CD4-positive, alpha-beta memory T cell (primary cell): ENCODE results near the gene SIPA1L3. TPM values are rescaled to one million over a fixed set of nuclear protein-coding genes. Genes with fewer than 3 reads are reported as not detected.
"Not testable (repeated sequence)": the region's sequence is repeated elsewhere in the genome, so short reads cannot be mapped to it uniquely, and the experiment has no call there.

ENCODE experiments used
- CTCF ChIA-PET: fragments of 350-600 bp; sonication (Branson Sonifier 250); formaldehyde crosslinking; loops from one replicate; lab custom pipeline; 2021; ENCODE audit warnings: inconsistent platforms; ENCODE audit not compliant: partially characterized antibody; lab: Charles Lee
- POLR2A ChIA-PET: fragments of 350-600 bp; sonication (Branson Sonifier 250); formaldehyde crosslinking; loops from one replicate; lab custom pipeline; 2021; ENCODE audit not compliant: partially characterized antibody; lab: Charles Lee
- DNase-seq, 5 donors: peaks; one replicate each; pipeline versions ENCODE4 v3.0.0 to v3.0.0-alpha.2; 2020 to 2022; ENCODE audit warnings: mixed read lengths in 1 of 5
- H3K27ac ChIP-seq: one replicate; pipeline ENCODE4 v1.7.0; 2013; ENCODE audit warnings: low read depth, low read length
- H3K27me3 ChIP-seq: 2 replicates; pipeline ENCODE4 v1.7.0; 2013; ENCODE audit warnings: mild to moderate bottlenecking, low read length, moderate library complexity; ENCODE audit not compliant: insufficient read depth
- H3K36me3 ChIP-seq: 2 replicates; pipeline ENCODE4 v1.7.0; 2013; ENCODE audit warnings: mild to moderate bottlenecking, low read length, moderate library complexity; ENCODE audit not compliant: insufficient read depth
- H3K4me1 ChIP-seq: 2 replicates; pipeline ENCODE4 v1.7.0; 2013; ENCODE audit warnings: mild to moderate bottlenecking, low read length, moderate library complexity; ENCODE audit not compliant: insufficient read depth
- H3K4me3 ChIP-seq, 2 donors: one replicate each; pipeline ENCODE4 v1.7.0; 2013; ENCODE audit warnings: low read length in 2 of 2, mild to moderate bottlenecking in 1 of 2
- H3K9me3 ChIP-seq, 2 donors: one replicate each; pipeline ENCODE4 v1.7.0; 2013; ENCODE audit warnings: low read length in 2 of 2, control low read depth in 1 of 2; ENCODE audit not compliant: control insufficient read depth in 1 of 2
- H3K27ac Mint-ChIP-seq, 7 donors: one replicate each; pipeline ENCODE4 v1.8.0; 2020 to 2021; ENCODE audit warnings: mixed read lengths in 7 of 7, mild to moderate bottlenecking in 6 of 7, inconsistent platforms in 3 of 7, moderate library complexity in 3 of 7
- H3K27me3 Mint-ChIP-seq, 2 donors: one replicate each; pipeline ENCODE4 v1.8.0; 2020 to 2021; ENCODE audit warnings: mixed read lengths in 2 of 2
- H3K36me3 Mint-ChIP-seq, 2 donors: one replicate each; pipeline ENCODE4 v1.8.0; 2020 to 2021; ENCODE audit warnings: mixed read lengths in 2 of 2, inconsistent platforms in 1 of 2, mild to moderate bottlenecking in 1 of 2
- H3K4me1 Mint-ChIP-seq, 4 donors: one replicate each; pipeline ENCODE4 v1.8.0; 2020 to 2021; ENCODE audit warnings: mixed read lengths in 4 of 4, mild to moderate bottlenecking in 1 of 4
- H3K4me3 Mint-ChIP-seq, 8 donors: one replicate each; pipeline ENCODE4 v1.8.0; 2020 to 2021; ENCODE audit warnings: mixed read lengths in 8 of 8, mild to moderate bottlenecking in 7 of 8, moderate library complexity in 6 of 8, inconsistent platforms in 3 of 8
- H3K9me3 Mint-ChIP-seq, 8 donors: one replicate each; pipeline ENCODE4 v1.8.0; 2020 to 2021; ENCODE audit warnings: mixed read lengths in 8 of 8, mild to moderate bottlenecking in 5 of 8, inconsistent platforms in 3 of 8, moderate library complexity in 1 of 8
- intact Hi-C: fragments of 100-400 bp; cut with micrococcal nuclease; formaldehyde crosslinking; loops from one replicate; pipeline ENCODE4 v1.15.1; 2023
- polyA plus RNA-seq, 2 donors: library from polyadenylated mRNA; unstranded; fragments of 300-500 nt; fragmentation: Illumina TruSeq; gene quantifications; one replicate each; pipeline ENCODE4 v1.2.3, GENCODE V29; 2021
- total RNA-seq, 2 experiments: library from RNA; stranded (reverse); gene quantifications; one replicate each; pipeline ENCODE4 v1.2.3, GENCODE V29; 2021

SIPA1L3 gene
- total and polyA plus RNA-seq, 4 experiments from 2014 or later = 0.39 to 35.0 (median 17.8) TPM

DNA sequence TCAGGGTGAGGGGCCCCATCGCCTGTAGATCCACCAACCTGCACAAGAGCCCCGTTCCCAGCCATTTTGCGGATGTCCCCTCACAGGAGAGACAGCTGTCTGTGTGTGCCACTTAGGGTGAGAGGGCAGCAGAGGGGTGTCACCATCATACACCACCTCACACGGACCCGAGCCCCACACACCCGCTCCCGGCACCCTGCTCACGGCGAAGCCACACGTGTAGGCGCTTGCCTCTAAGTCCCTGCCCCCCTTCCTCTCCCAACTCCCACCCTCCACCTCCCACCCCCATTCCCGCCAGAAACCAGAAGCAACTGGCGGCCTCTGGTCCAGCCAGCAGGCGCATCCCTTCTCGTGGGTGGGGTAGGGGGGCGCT lies 321.0 kb downstream of the SIPA1L3 start:
- H3K4me1 ChIP-seq = peaks cover 19% of the 10 kb centered on the region
- H3K4me3 Mint-ChIP-seq = peak overlapping the region in 4 of 8 donors; percentile 24 to 56 (median 44)
- CTCF ChIA-PET = interaction anchor here (1.6 kb wide), 1 partner anchor 16 kb away, joined by 5 read pairs; no protein-coding TSS in a partner anchor
- no peak overlapping the region for H3K27ac ChIP-seq
- intact Hi-C loops = loop anchor here (5.0 kb wide), 1 partner anchor 326 kb away; no protein-coding TSS in a partner anchor
- peaks cover 37% of the 10 kb centered on the region for H3K27me3 ChIP-seq
- peaks cover 10 to 27% (median 22%) of the 10 kb centered on the region in 4 donors for H3K4me1 Mint-ChIP-seq
- H3K36me3 Mint-ChIP-seq = no peaks in the 10 kb centered on the region
- no peaks in the 10 kb centered on the region for H3K36me3 ChIP-seq
- H3K9me3 ChIP-seq = no peaks in the 10 kb centered on the region
- no peak overlapping the region for H3K27ac Mint-ChIP-seq
- POLR2A ChIA-PET = no interaction called here
- no peak overlapping the region for H3K4me3 ChIP-seq
- no peak for DNase-seq
- H3K27me3 Mint-ChIP-seq = peaks cover 41 to 42% of the 10 kb centered on the region in 2 donors
- H3K9me3 Mint-ChIP-seq = peaks cover 0 to 3% (median 0%) of the 10 kb centered on the region in 8 donors

DNA sequence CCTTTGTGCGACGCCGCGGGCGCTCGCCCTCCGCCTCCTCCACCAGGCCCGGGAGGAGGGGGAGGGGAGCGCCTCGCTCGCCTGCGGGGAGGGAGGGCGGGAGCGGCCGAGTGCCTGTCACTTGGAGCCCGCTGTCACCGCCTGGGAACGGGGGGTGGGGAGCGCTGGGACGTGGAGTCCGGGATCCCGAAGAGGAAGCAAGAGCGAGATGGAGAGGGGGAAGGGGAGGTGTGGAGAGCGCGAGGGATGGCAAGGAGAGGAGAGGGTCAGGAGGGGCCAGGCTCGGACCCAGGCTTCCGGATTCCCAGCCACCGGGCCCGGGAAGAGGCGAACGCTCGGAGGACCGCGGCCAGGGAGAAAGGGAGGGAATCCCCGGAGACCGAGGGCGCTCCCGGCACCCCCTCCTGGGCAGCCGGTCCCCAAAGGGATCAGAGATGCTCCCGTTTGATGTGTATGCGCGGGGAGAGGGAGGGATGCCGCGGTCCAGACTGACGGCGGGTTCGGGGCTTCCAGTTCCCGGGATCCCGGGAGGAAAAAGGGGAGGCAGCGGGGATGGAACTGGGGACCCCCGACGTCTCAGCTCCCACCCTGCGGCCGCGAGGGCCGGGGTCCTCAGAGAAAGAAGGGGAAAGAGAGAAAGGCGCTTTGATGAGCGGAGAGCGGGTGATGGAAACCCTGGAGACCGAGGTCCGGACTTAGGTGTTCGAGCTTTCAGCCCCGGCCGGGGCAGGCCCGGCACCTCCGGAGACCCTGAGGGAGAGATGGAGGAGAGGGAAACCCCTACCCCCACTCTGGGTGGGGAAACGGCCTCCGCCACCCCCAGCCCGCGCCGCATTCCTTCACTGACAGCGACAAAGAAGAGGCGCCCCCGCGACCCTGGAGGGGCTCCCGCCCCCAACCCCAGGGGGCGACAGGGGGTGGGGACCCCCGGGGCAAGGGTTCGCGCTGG lies 321.8 kb downstream of the SIPA1L3 start:
- Histone ChIP-seq H3K9me3 (no peaks in the 10 kb centered on the region), H3K27me3 (peaks cover 30% of the 10 kb centered on the region), H3K27ac (no peak overlapping the region), H3K4me3 (no peak overlapping the region), H3K4me1 (peaks cover 16% of the 10 kb centered on the region), H3K36me3 (no peaks in the 10 kb centered on the region)
- no peak for DNase-seq
- no peak overlapping the region for H3K27ac Mint-ChIP-seq
- ChIA-PET POLR2A (no interaction called here), CTCF (no interaction called here)
- no peaks in the 10 kb centered on the region for H3K36me3 Mint-ChIP-seq
- intact Hi-C loops = loop anchor here (5.0 kb wide), 1 partner anchor 326 kb away; no protein-coding TSS in a partner anchor
- H3K27me3 Mint-ChIP-seq = peaks cover 35% of the 10 kb centered on the region in 2 donors
- H3K9me3 Mint-ChIP-seq = peaks cover 0 to 3% (median 0%) of the 10 kb centered on the region in 8 donors
- peaks cover 5 to 20% (median 15%) of the 10 kb centered on the region in 4 donors for H3K4me1 Mint-ChIP-seq
- H3K4me3 Mint-ChIP-seq = peak overlapping the region in 4 of 8 donors; percentile 36 to 62 (median 49)

DNA sequence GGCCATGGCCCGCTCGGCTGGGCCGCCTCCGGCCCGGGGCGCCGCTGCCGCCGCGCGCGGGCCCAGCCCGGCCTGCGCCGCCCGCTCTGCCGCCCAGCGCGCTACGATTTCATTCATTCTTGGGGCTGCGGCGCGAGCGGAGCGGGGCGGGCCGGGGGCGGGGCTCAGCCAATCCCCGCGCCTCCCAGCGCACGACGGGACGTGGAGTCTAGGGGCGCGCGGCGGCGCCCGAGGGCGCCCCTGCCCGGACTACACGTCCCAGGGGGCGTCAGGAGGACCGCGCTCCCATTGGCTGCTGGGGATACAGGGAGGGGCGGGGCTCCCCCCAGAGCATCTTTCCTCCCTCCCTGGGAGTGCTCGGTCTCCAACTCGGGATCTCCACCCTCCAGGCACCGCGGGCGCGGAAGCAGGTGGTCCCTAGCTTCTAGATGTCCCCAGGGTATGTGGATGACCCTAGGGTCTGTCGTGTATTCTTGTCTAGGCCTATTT lies 322.6 kb downstream of the SIPA1L3 start:
- H3K4me3 ChIP-seq = no peak overlapping the region
- H3K36me3 ChIP-seq = no peaks in the 10 kb centered on the region
- peaks cover 8% of the 10 kb centered on the region for H3K4me1 ChIP-seq
- Mint-ChIP-seq H3K36me3 (no peaks in the 10 kb centered on the region), H3K4me1 (peaks cover 3 to 14% (median 8%) of the 10 kb centered on the region in 4 donors), H3K27me3 (peaks cover 31 to 32% of the 10 kb centered on the region in 2 donors), H3K27ac (peak overlapping the region in 3 of 7 donors; percentile 44 to 75 (median 47)), H3K9me3 (no peaks in the 10 kb centered on the region), H3K4me3 (peak overlapping the region in 7 of 8 donors; percentile 40 to 73 (median 62))
- ChIA-PET CTCF (interaction anchor here (5.5 kb wide), 1 partner anchor 328 kb away, joined by 18 read pairs; no protein-coding TSS in a partner anchor), POLR2A (no interaction called here)
- peaks cover 30% of the 10 kb centered on the region for H3K27me3 ChIP-seq
- no peak overlapping the region for H3K27ac ChIP-seq
- DNase-seq = peak; percentile 45 to 61 (median 52)
- intact Hi-C loops = loop anchor here (5.0 kb wide), 1 partner anchor 327 kb away; no protein-coding TSS in a partner anchor
- no peaks in the 10 kb centered on the region for H3K9me3 ChIP-seq

DNA sequence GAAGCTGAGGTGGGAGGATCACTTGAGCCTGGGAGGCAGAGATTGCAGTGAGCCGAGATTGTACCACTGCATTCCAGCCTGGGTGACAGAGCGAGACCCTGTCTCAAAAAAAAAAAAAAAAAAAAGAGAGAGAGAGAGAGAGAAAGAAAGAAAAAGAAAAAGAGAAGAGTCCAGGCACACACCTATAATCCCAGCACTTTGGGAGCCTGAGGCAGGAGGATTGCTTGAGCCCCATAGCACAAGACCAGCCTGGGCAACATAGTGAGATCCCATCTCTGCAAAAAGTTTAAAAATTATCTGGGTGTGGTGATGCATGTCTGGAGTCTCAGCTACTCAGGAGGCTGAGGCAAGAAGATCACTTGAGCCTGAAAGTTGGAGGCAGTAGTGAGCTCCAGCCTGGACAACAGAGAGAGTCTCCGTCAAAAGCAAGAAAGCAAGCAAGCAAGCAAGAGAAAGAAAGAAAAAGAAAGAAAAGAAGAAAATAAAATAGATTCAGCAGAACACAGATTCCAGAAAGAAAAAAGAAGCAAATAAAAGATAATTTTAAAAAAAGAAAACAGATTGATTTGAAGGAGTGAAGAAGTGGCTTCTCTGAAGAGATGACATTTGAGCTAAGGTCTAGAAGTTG lies 323.6 kb downstream of the SIPA1L3 start:
- H3K4me1 ChIP-seq, H3K27ac ChIP-seq, H3K36me3 ChIP-seq, H3K9me3 Mint-ChIP-seq, intact Hi-C loops, H3K4me3 Mint-ChIP-seq, H3K9me3 ChIP-seq, DNase-seq, H3K4me3 ChIP-seq, H3K36me3 Mint-ChIP-seq, POLR2A ChIA-PET: not testable (repeated sequence)
- Mint-ChIP-seq H3K27me3 (peaks cover 30 to 33% of the 10 kb centered on the region in 2 donors), H3K4me1 (peaks cover 3 to 14% (median 8%) of the 10 kb centered on the region in 4 donors), H3K27ac (peak overlapping the region in 1 of 7 donors; percentile 5)
- CTCF ChIA-PET = interaction anchor here (1.5 to 5.5 kb wide), 2 partner anchors 21 to 329 kb away, joined by 4 to 18 read pairs; no protein-coding TSS in a partner anchor
- peaks cover 25% of the 10 kb centered on the region for H3K27me3 ChIP-seq

DNA sequence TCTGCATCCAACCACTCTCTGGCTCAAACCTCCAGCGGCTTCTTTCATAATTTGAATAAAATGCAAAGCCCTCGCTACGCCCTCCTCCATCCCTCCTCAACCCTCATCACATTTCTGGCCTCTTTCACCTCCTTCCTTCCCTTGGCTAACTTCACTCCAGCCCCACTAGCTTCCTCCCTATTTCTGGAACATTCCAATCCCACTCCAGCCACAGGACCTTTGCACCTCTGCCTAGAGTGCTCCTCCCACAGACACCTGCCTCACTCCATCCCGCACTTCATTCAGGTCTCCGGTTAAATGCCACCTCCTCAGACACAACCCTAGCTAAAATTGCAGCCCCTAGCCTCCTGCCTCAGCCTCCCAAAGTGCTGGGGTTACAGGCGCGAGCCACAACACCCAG lies 324.9 kb downstream of the SIPA1L3 start:
- Histone ChIP-seq H3K4me1 (peaks cover 8% of the 10 kb centered on the region), H3K27me3 (peaks cover 15% of the 10 kb centered on the region), H3K36me3 (no peaks in the 10 kb centered on the region), H3K4me3 (no peak overlapping the region), H3K27ac (no peak overlapping the region), H3K9me3 (no peaks in the 10 kb centered on the region)
- CTCF ChIA-PET = interaction anchor here (1.2 to 5.5 kb wide), 4 partner anchors 20 to 330 kb away, joined by 3 to 18 read pairs (median 4); no protein-coding TSS in a partner anchor
- POLR2A ChIA-PET = no interaction called here
- Mint-ChIP-seq H3K4me1 (peaks cover 0 to 14% (median 7%) of the 10 kb centered on the region in 4 donors), H3K9me3 (no peaks in the 10 kb centered on the region), H3K4me3 (no peak overlapping the region), H3K27ac (no peak overlapping the region), H3K27me3 (peaks cover 24 to 25% of the 10 kb centered on the region in 2 donors), H3K36me3 (no peaks in the 10 kb centered on the region)
- no peak for DNase-seq
- intact Hi-C loops = no loop called here

DNA sequence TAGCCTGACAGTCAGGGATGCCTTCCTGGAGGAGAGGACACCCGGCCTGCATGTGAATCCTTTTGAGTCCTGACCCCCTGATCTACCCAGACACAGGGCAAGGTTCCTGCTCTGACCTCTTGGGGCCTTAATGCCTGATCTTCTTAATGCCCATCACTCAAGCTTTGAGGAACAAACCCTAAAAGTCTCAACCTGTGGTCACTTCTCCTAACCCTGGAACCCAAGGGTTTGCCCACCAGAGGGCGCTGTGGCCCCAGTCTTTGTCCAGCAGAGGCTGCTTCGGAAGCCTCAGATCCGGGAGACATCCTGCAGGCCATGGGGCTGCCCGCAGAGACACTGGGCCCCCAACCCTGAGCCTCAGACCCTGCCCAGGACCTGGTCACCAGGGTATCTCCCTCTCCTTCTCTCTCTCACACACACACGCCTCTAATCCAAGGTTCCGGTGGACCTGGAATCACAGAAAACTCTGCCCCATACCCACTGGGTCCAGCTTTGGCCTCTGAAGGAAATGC lies 326.8 kb downstream of the SIPA1L3 start:
- Mint-ChIP-seq H3K9me3 (no peaks in the 10 kb centered on the region), H3K4me3 (no peak overlapping the region), H3K27ac (no peak overlapping the region), H3K36me3 (no peaks in the 10 kb centered on the region), H3K27me3 (peaks cover 15% of the 10 kb centered on the region in 2 donors), H3K4me1 (peaks cover 0 to 9% (median 3%) of the 10 kb centered on the region in 4 donors)
- intact Hi-C loops = no loop called here
- no peak overlapping the region for H3K27ac ChIP-seq
- H3K4me1 ChIP-seq = peaks cover 4% of the 10 kb centered on the region
- ChIA-PET POLR2A (no interaction called here), CTCF (interaction anchor here (0.6 to 5.5 kb wide), 9 partner anchors 10 to 728 kb away, joined by 3 to 25 read pairs (median 3); partner anchors contain the start of genes CATSPERG and FAM98C)
- DNase-seq = peak; percentile 47 to 59 (median 54)
- peaks cover 4% of the 10 kb centered on the region for H3K27me3 ChIP-seq
- H3K36me3 ChIP-seq = no peaks in the 10 kb centered on the region
- H3K9me3 ChIP-seq = no peaks in the 10 kb centered on the region
- no peak overlapping the region for H3K4me3 ChIP-seq
